GM23338 (cell line): ENCODE measurements around the gene TMEM273. TPM values are rescaled to one million over a fixed set of nuclear protein-coding genes. Genes with fewer than 3 reads are reported as not detected.

Experiments used
- ATAC-seq: fragments of 200-7000 bp; cut with Tn5 transposase; 3 replicates; pipeline ENCODE4 v1.9.1; 2020
- DNase-seq: peaks from one replicate; pipeline ENCODE4 v3.0.0-alpha.2; 2015; ENCODE audit warnings: low spot score
- H2AFZ ChIP-seq: fragments of 200-600 bp; sonication (generic); 2 replicates; pipeline ENCODE4 v1.8.0; 2016; ENCODE audit warnings: antibody characterized with exemption, mild to moderate bottlenecking, moderate library complexity
- H3F3A ChIP-seq: fragments of 200-600 bp; sonication (generic); replicated peaks from 2 replicates; pipeline ENCODE4 v1.8.0; 2017; ENCODE audit warnings: antibody characterized with exemption, mixed run types, low read depth
- H3K27ac ChIP-seq: fragments of 200-600 bp; sonication (generic); 2 replicates; pipeline ENCODE4 v1.6.1; 2016; ENCODE audit warnings: low read depth
- H3K27me3 ChIP-seq: fragments of 200-600 bp; sonication (generic); 2 replicates; pipeline ENCODE4 v1.8.0; 2016; ENCODE audit warnings: mild to moderate bottlenecking, mixed run types, moderate library complexity; ENCODE audit not compliant: insufficient read depth
- H3K36me3 ChIP-seq: fragments of 200-600 bp; sonication (generic); 2 replicates; pipeline ENCODE4 v1.8.0; 2016; ENCODE audit warnings: mild to moderate bottlenecking; ENCODE audit not compliant: insufficient read depth
- H3K4me1 ChIP-seq: fragments of 200-600 bp; sonication (generic); 2 replicates; pipeline ENCODE4 v1.8.0; 2016; ENCODE audit warnings: mild to moderate bottlenecking, moderate library complexity; ENCODE audit not compliant: insufficient read depth
- H3K4me2 ChIP-seq: fragments of 200-600 bp; sonication (generic); 2 replicates; pipeline ENCODE4 v1.7.1; 2017; ENCODE audit warnings: mixed run types
- H3K4me3 ChIP-seq: fragments of 200-600 bp; sonication (generic); 2 replicates; pipeline ENCODE4 v1.6.1; 2016; ENCODE audit warnings: mixed run types
- H3K79me2 ChIP-seq: fragments of 200-600 bp; sonication (generic); replicated peaks from 2 replicates; pipeline ENCODE4 v1.8.0; 2017; ENCODE audit warnings: mild to moderate bottlenecking; ENCODE audit not compliant: insufficient read depth
- H3K9me2 ChIP-seq: fragments of 200-600 bp; sonication (generic); 2 replicates; pipeline ENCODE4 v1.8.0; 2017; ENCODE audit not compliant: insufficient read depth
- H4K20me1 ChIP-seq: fragments of 200-600 bp; sonication (generic); replicated peaks from 2 replicates; pipeline ENCODE4 v1.8.0; 2017; ENCODE audit warnings: mild to moderate bottlenecking; ENCODE audit not compliant: insufficient read depth
- H3K27ac Mint-ChIP-seq: 2 replicates; pipeline ENCODE4 v1.8.0; 2020; ENCODE audit warnings: inconsistent platforms, mild to moderate bottlenecking, moderate library complexity, mixed read lengths
- H3K27me3 Mint-ChIP-seq: 3 replicates; pipeline ENCODE4 v1.8.0; 2022; ENCODE audit warnings: low read depth, mild to moderate bottlenecking, moderate library complexity, mixed read lengths, inconsistent platforms; ENCODE audit not compliant: insufficient read depth, poor library complexity
- H3K36me3 Mint-ChIP-seq: 3 replicates; pipeline ENCODE4 v1.8.0; 2021; ENCODE audit warnings: low read depth, mild to moderate bottlenecking, inconsistent platforms, moderate library complexity, mixed read lengths
- H3K4me1 Mint-ChIP-seq: 3 replicates; pipeline ENCODE4 v1.8.0; 2020; ENCODE audit warnings: mild to moderate bottlenecking, inconsistent platforms, mixed read lengths
- H3K4me3 Mint-ChIP-seq: 3 replicates; pipeline ENCODE4 v1.8.0; 2021; ENCODE audit warnings: moderate library complexity, mild to moderate bottlenecking, inconsistent platforms, mixed read lengths
- H3K9me3 Mint-ChIP-seq: 3 replicates; pipeline ENCODE4 v1.8.0; 2020; ENCODE audit warnings: moderate library complexity, mild to moderate bottlenecking, inconsistent platforms, mixed read lengths
- CREB1 ChIP-seq: fragments of 250-450 bp; sonication (Bioruptor Pico); IDR thresholded peaks from 2 replicates; pipeline ENCODE4 v1.5.0; 2020; ENCODE audit warnings: low read depth, mild to moderate bottlenecking, moderate library complexity
- CTCF ChIP-seq, 2 experiments: fragments of 200-600 bp in 1 of 2; sonication (generic) in 1 of 2; conservative IDR thresholded peaks; 2 replicates each; pipeline versions ENCODE4 v1.5.1 to v1.6.1; 2016 to 2017; ENCODE audit warnings: antibody characterized with exemption in 2 of 2, low read depth in 2 of 2, mild to moderate bottlenecking in 2 of 2, moderate library complexity in 1 of 2
- ETS1 ChIP-seq: IDR thresholded peaks from 2 replicates; pipeline ENCODE4 v1.6.1; 2016; ENCODE audit warnings: antibody characterized with exemption
- EZH2 ChIP-seq: fragments of 200-600 bp; sonication (generic); IDR thresholded peaks from one replicate; pipeline ENCODE4 v1.8.0; 2017; ENCODE audit warnings: antibody characterized with exemption, mild to moderate bottlenecking, low read depth; ENCODE audit not compliant: unreplicated experiment
- EZH2phosphoT487 ChIP-seq: fragments of 200-600 bp; sonication (generic); IDR thresholded peaks from one replicate; pipeline ENCODE4 v1.8.1; 2018; ENCODE audit warnings: antibody characterized with exemption; ENCODE audit not compliant: unreplicated experiment
- JUNB ChIP-seq: IDR thresholded peaks from one replicate; pipeline ENCODE4 v1.6.1; 2016; ENCODE audit warnings: antibody characterized with exemption; ENCODE audit not compliant: unreplicated experiment
- NANOG ChIP-seq: IDR thresholded peaks from 2 replicates; pipeline ENCODE4 v1.6.1; 2016; ENCODE audit warnings: antibody characterized with exemption, borderline replicate concordance
- STAT1 ChIP-seq: IDR thresholded peaks from one replicate; pipeline ENCODE4 v1.6.1; 2016; ENCODE audit warnings: antibody characterized with exemption; ENCODE audit not compliant: unreplicated experiment
- ZNF331 ChIP-seq: fragments of 250-450 bp; sonication (Bioruptor Pico); IDR thresholded peaks from 2 replicates; pipeline ENCODE4 v1.5.0; 2020; ENCODE audit warnings: low read depth, mild to moderate bottlenecking, moderate library complexity
- polyA plus RNA-seq: library from polyadenylated mRNA; unstranded; fragments of >200 nt; fragmentation: Nextera tagmentation; extraction: Ambion mirVana; gene quantifications from 2 replicates; pipeline ENCODE4 v1.2.1, GENCODE V29; 2016
- total RNA-seq: library from RNA; depleted of rRNA; stranded (reverse); fragments of >200 nt; shearing (Covaris generic); gene quantifications from 2 replicates; pipeline ENCODE4 v1.2.3, GENCODE V29; 2014
- TF ChIP-seq, protein P1 (sequence below): fragments of 250-450 bp; sonication (Bioruptor Pico); IDR thresholded peaks from 2 replicates; pipeline ENCODE4 v1.5.0; 2020; ENCODE audit warnings: mild to moderate bottlenecking, moderate library complexity

TMEM273 gene
- total and polyA plus RNA-seq, 2 experiments from 2014 or later: not detected

DNA sequence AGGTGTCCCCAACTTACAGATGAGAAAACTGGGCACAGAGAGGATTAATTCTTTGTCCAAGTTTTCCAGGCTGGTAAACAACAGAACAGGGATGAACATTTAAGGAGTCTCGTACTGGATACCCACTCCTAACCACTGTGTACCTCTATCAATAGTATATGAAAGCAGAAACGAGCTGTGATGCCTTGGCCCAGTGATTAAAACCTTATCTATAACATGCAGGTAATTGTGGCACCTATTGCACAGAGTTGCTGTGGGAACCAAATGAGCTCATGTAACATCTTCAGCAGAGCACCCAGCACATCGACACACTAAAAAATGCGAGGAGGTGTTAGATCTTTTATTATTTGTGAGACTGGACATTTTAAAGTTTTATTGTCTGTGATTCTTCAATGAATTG is 1.6 kb downstream of the TMEM273 start (continued):
- TF ChIP-seq, protein P1, sequence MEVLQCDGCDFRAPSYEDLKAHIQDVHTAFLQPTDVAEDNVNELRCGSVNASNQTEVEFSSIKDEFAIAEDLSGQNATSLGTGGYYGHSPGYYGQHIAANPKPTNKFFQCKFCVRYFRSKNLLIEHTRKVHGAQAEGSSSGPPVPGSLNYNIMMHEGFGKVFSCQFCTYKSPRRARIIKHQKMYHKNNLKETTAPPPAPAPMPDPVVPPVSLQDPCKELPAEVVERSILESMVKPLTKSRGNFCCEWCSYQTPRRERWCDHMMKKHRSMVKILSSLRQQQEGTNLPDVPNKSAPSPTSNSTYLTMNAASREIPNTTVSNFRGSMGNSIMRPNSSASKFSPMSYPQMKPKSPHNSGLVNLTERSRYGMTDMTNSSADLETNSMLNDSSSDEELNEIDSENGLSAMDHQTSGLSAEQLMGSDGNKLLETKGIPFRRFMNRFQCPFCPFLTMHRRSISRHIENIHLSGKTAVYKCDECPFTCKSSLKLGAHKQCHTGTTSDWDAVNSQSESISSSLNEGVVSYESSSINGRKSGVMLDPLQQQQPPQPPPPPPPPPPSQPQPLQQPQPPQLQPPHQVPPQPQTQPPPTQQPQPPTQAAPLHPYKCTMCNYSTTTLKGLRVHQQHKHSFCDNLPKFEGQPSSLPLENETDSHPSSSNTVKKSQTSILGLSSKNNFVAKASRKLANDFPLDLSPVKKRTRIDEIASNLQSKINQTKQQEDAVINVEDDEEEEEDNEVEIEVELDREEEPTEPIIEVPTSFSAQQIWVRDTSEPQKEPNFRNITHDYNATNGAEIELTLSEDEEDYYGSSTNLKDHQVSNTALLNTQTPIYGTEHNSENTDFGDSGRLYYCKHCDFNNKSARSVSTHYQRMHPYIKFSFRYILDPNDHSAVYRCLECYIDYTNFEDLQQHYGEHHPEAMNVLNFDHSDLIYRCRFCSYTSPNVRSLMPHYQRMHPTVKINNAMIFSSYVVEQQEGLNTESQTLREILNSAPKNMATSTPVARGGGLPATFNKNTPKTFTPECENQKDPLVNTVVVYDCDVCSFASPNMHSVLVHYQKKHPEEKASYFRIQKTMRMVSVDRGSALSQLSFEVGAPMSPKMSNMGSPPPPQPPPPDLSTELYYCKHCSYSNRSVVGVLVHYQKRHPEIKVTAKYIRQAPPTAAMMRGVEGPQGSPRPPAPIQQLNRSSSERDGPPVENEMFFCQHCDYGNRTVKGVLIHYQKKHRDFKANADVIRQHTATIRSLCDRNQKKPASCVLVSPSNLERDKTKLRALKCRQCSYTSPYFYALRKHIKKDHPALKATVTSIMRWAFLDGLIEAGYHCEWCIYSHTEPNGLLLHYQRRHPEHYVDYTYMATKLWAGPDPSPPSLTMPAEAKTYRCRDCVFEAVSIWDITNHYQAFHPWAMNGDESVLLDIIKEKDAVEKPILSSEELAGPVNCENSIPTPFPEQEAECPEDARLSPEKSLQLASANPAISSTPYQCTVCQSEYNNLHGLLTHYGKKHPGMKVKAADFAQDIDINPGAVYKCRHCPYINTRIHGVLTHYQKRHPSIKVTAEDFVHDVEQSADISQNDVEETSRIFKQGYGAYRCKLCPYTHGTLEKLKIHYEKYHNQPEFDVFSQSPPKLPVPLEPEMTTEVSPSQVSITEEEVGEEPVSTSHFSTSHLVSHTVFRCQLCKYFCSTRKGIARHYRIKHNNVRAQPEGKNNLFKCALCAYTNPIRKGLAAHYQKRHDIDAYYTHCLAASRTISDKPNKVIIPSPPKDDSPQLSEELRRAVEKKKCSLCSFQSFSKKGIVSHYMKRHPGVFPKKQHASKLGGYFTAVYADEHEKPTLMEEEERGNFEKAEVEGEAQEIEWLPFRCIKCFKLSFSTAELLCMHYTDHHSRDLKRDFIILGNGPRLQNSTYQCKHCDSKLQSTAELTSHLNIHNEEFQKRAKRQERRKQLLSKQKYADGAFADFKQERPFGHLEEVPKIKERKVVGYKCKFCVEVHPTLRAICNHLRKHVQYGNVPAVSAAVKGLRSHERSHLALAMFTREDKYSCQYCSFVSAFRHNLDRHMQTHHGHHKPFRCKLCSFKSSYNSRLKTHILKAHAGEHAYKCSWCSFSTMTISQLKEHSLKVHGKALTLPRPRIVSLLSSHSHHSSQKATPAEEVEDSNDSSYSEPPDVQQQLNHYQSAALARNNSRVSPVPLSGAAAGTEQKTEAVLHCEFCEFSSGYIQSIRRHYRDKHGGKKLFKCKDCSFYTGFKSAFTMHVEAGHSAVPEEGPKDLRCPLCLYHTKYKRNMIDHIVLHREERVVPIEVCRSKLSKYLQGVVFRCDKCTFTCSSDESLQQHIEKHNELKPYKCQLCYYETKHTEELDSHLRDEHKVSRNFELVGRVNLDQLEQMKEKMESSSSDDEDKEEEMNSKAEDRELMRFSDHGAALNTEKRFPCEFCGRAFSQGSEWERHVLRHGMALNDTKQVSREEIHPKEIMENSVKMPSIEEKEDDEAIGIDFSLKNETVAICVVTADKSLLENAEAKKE (CRISPR knock-in tag): no peak
- TF ChIP-seq EZH2phosphoT487: no peak
- no peak for TF ChIP-seq EZH2

DNA sequence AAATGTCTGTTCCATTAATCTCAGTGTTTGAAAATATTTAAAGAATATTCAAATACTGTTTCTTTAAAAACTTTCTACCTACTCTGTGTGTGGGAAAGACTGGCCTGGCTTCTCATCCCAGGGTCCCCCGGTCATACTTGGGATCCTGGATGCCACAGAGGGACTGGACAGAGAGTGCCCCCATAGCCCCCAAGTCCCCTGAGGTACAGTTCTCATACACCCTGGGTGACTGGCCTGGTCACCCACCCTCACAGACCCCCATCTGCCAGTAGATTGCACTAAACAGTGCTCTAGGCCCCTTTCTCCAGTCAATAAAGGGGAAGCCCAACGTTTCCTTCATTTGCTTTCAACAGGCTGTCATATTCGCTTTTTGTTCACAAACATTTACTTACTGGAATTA is 3.0 kb downstream of the TMEM273 start:
- Histone ChIP-seq H3K4me1 (no peaks in the 10 kb centered on the region), H3K4me2 (no peak overlapping the region), H3K27me3 (no peaks in the 10 kb centered on the region), H3K4me3 (no peak overlapping the region), H3F3A (no peaks in the 10 kb centered on the region), H3K27ac (no peak overlapping the region), H2AFZ (no peak overlapping the region), H4K20me1 (no peaks in the 10 kb centered on the region), H3K36me3 (no peaks in the 10 kb centered on the region), H3K9me2 (no peaks in the 10 kb centered on the region), H3K79me2 (no peaks in the 10 kb centered on the region)
- DNase-seq (no peak), ATAC-seq (no peak)
- Mint-ChIP-seq H3K27ac (no peak overlapping the region), H3K4me3 (no peak overlapping the region), H3K4me1 (peaks cover 4% of the 10 kb centered on the region; the same call in 2 of the 3 replicates), H3K27me3 (peaks cover 3% of the 10 kb centered on the region), H3K36me3 (no peaks in the 10 kb centered on the region), H3K9me3 (no peaks in the 10 kb centered on the region)
- TF ChIP-seq NANOG (no peak), CTCF (conservative IDR thresholded peaks at IDR 0.05; ENCODE audit: low read depth in 2 of 2) (no peak), ZNF331 (no peak), CREB1 (CRISPR knock-in tag) (no peak), JUNB (no peak), EZH2 (no peak), ETS1 (no peak), STAT1 (no peak)
